Measurements from ENCODE around the gene SCUBE1. TPM values are rescaled to one million over a fixed set of nuclear protein-coding genes. Genes with fewer than 3 reads are reported as not detected.

SCUBE1 gene
- total RNA-seq, 4 donors from 2014 or later = 0.28 to 3.7 (median 1.7) TPM

DNA sequence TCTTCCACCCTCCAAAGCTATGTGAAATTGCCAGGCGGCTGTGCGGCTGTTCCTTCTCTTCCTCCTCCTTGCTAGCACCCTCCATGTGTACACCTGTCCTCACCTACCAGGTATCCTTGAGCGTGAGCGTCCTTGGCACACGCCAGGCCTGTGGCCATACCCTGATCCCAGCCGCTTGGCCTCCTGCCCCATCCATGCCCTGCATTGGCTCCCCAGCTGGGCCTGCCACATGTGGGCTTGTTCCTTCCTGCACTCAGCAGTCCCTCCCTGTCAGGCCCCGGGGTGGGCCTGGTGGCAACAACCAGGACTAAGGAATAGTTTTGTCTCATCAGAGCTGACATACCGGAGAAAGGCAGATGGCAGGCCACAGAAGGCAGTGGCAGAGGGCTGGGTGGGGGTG lies 40.0 kb downstream of the SCUBE1 start:
- TF ChIP-seq, protein P1, sequence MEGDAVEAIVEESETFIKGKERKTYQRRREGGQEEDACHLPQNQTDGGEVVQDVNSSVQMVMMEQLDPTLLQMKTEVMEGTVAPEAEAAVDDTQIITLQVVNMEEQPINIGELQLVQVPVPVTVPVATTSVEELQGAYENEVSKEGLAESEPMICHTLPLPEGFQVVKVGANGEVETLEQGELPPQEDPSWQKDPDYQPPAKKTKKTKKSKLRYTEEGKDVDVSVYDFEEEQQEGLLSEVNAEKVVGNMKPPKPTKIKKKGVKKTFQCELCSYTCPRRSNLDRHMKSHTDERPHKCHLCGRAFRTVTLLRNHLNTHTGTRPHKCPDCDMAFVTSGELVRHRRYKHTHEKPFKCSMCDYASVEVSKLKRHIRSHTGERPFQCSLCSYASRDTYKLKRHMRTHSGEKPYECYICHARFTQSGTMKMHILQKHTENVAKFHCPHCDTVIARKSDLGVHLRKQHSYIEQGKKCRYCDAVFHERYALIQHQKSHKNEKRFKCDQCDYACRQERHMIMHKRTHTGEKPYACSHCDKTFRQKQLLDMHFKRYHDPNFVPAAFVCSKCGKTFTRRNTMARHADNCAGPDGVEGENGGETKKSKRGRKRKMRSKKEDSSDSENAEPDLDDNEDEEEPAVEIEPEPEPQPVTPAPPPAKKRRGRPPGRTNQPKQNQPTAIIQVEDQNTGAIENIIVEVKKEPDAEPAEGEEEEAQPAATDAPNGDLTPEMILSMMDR (IDR thresholded peaks at IDR 0.05) = no peak
- DNase-seq (ENCODE audit: low spot score) = no peak
- no peak for ATAC-seq (ENCODE audit: low FRiP score)

DNA sequence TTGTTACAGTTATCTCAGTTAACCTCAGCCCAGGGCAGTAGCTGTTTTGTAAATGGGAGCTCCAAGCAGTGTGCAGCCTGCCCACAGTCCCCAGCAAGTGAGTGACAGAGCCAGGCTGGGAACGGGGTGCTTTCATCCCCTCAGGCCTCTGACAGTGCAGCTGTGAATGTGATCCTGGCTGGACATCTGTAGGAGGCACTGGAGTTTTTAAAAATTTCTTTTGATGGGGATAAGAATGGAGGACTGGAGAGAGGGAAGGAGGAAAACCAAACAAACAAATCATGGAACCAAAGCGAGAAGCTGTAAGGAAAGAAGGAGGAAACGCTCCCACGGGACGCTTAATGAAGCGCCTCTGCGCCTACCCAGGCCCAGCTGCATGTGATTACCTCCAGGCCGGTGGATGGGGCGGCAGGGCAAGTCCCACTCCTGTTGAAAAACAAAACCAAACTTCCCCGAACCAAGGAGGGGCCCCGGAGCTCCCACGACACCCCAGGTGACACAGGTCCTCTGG lies 40.6 kb downstream of the SCUBE1 start:
- TF ChIP-seq, protein P1 (IDR thresholded peaks at IDR 0.05) = no peak
- DNase-seq (ENCODE audit: low spot score) (no peak), ATAC-seq (ENCODE audit: low FRiP score) (no peak)

DNA sequence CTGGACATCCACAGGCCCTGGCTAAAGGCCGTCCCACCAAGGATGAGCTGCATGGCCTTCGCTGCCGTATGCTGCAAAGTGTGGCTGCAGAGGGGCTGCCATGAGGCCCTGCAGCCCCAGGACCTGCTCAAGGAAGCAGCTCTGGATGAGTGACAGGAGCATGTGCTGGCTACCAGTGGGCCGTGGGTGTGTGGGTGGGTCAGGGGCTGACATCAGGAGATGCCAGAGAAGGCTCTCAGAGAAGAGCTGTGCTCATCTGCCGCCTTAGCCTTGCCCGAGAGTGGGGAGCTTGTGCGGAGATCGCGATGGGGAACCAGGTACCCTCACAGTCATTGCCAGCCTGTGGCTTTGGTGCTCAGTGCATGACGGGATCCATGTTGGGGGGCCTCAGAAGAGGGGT lies 41.3 kb downstream of the SCUBE1 start:
- no peak for DNase-seq (ENCODE audit: low spot score)
- ATAC-seq (ENCODE audit: low FRiP score) = no peak
- TF ChIP-seq, protein P1 (IDR thresholded peaks at IDR 0.05) = no peak

- TF ChIP-seq, protein P1 (IDR thresholded peaks at IDR 0.05) = no peak
- no peak for DNase-seq (ENCODE audit: low spot score)
- no peak for ATAC-seq (ENCODE audit: low FRiP score)
These were observed 42.1 kb downstream of the SCUBE1 start for GRCh38 chr22:43300891-43301676.

GRCh38 chr22:43299736-43300135 lies 43.4 kb downstream of the SCUBE1 start:
- no peak for ATAC-seq (ENCODE audit: low FRiP score)
- no peak for DNase-seq (ENCODE audit: low spot score)
- TF ChIP-seq, protein P1 (IDR thresholded peaks at IDR 0.05) = no peak

- ATAC-seq (ENCODE audit: low FRiP score) = no peak
- TF ChIP-seq, protein P1 (IDR thresholded peaks at IDR 0.05) = no peak
These were observed 44.9 kb downstream of the SCUBE1 start for GRCh38 chr22:43298062-43298801.

More at GRCh38 chr22:43298062-43298801, 44.9 kb downstream of the SCUBE1 start:
- no peak for DNase-seq (ENCODE audit: low spot score)

Data from omental fat pad (tissue), 4 donors.